ENCODE data around the gene CTRB1.
"Not testable (repeated sequence)": the region's sequence is repeated elsewhere in the genome, so short reads cannot be mapped to it uniquely, and the experiment has no call there.

CTRB1 gene

GRCh38 chr16:75226550-75227360, 8.0 kb downstream of the CTRB1 start:
- DNase-seq = no peak

- no peak for DNase-seq
Measured at GRCh38 chr16:75227361-75228142, 8.8 kb downstream of the CTRB1 start.

GRCh38 chr16:75228143-75228976, 9.6 kb downstream of the CTRB1 start:
- DNase-seq = no peak

GRCh38 chr16:75229172-75230031, 10.6 kb downstream of the CTRB1 start:
- no peak for DNase-seq

- no peak for DNase-seq
Measured at GRCh38 chr16:75230471-75231110, 11.8 kb downstream of the CTRB1 start.

GRCh38 chr16:75231570-75231969, 12.8 kb downstream of the CTRB1 start:
- no peak for DNase-seq

GRCh38 chr16:75233611-75233938, 14.8 kb downstream of the CTRB1 start:
- no peak for DNase-seq

GRCh38 chr16:75234856-75235696, 16.3 kb downstream of the CTRB1 start:
- DNase-seq = no peak

- no peak for DNase-seq
Measured at GRCh38 chr16:75235721-75236193, 17.0 kb downstream of the CTRB1 start.

GRCh38 chr16:75236232-75236631, 17.4 kb downstream of the CTRB1 start:
- DNase-seq = no peak

- DNase-seq = no peak
Measured at GRCh38 chr16:75236736-75237397, 18.1 kb downstream of the CTRB1 start.

GRCh38 chr16:75237398-75238131, 18.8 kb downstream of the CTRB1 start:
- DNase-seq = no peak

GRCh38 chr16:75238132-75238852, 19.5 kb downstream of the CTRB1 start:
- DNase-seq = peak; percentile 91

- DNase-seq = no peak
Measured at GRCh38 chr16:75238853-75239541, 20.2 kb downstream of the CTRB1 start.

- no peak for DNase-seq
Measured at GRCh38 chr16:75239542-75240122, 20.8 kb downstream of the CTRB1 start.

- DNase-seq = not testable (repeated sequence)
Measured at GRCh38 chr16:75240633-75241032, 21.8 kb downstream of the CTRB1 start.

- no peak for DNase-seq
Measured at GRCh38 chr16:75241412-75241811, 22.6 kb downstream of the CTRB1 start.

- no peak for DNase-seq
Measured at GRCh38 chr16:75241955-75242354, 23.2 kb downstream of the CTRB1 start.

Measured in fibroblast of skin of right quadriceps (primary cell).